ENCODE results near the gene SLC31A1.
"Not testable (repeated sequence)": the region's sequence is repeated elsewhere in the genome, so short reads cannot be mapped to it uniquely, and the experiment has no call there.

Gene SLC31A1

DNA sequence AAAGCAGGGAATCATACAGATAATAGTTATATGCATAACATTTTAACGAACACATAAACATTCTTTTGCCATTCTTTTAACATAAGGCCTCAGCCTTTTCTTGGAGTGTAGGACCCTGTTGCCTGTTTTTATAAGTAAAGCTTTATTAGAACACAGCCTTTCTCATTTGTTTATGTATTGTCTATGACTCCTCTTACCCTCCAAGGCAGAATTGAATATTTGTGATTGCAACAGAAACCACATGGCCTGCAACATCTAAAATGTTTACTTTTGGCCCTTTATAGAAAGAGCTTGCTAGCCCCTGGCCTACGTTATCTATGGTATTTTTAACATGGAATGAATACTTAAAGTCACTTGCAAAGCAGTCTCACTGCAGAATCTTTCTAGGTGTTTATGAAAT lies 2.6 kb downstream of the SLC31A1 start:
- TF ChIP-seq EZH2phosphoT487 (IDR thresholded peaks at IDR 0.05; ENCODE audit: low read depth): no peak
- TF ChIP-seq, protein P1, sequence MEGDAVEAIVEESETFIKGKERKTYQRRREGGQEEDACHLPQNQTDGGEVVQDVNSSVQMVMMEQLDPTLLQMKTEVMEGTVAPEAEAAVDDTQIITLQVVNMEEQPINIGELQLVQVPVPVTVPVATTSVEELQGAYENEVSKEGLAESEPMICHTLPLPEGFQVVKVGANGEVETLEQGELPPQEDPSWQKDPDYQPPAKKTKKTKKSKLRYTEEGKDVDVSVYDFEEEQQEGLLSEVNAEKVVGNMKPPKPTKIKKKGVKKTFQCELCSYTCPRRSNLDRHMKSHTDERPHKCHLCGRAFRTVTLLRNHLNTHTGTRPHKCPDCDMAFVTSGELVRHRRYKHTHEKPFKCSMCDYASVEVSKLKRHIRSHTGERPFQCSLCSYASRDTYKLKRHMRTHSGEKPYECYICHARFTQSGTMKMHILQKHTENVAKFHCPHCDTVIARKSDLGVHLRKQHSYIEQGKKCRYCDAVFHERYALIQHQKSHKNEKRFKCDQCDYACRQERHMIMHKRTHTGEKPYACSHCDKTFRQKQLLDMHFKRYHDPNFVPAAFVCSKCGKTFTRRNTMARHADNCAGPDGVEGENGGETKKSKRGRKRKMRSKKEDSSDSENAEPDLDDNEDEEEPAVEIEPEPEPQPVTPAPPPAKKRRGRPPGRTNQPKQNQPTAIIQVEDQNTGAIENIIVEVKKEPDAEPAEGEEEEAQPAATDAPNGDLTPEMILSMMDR (IDR thresholded peaks at IDR 0.05; ENCODE audit: low read depth, low read length): no peak
- Histone ChIP-seq H3K27ac (ENCODE audit: low read length) (no peak overlapping the region), H3K27me3 (ENCODE audit: low read depth, low read length) (no peaks in the 10 kb centered on the region), H3K36me3 (replicated peaks; ENCODE audit: low read depth, low read length) (peaks cover 23% of the 10 kb centered on the region), H3K4me3 (ENCODE audit: low read length) (no peak overlapping the region), H2AFZ (ENCODE audit: low read depth, low read length) (no peak overlapping the region), H3K9me3 (ENCODE audit: insufficient read depth, low read length) (no peaks in the 10 kb centered on the region), H3K4me2 (ENCODE audit: low read length) (no peak overlapping the region), H4K20me1 (ENCODE audit: insufficient read depth, low read length) (peaks cover 11% of the 10 kb centered on the region), H3K9ac (ENCODE audit: low read length) (no peak overlapping the region), H3K4me1 (ENCODE audit: low read length) (peaks cover 35% of the 10 kb centered on the region), H3K79me2 (ENCODE audit: low read length) (peaks cover 36% of the 10 kb centered on the region)

DNA sequence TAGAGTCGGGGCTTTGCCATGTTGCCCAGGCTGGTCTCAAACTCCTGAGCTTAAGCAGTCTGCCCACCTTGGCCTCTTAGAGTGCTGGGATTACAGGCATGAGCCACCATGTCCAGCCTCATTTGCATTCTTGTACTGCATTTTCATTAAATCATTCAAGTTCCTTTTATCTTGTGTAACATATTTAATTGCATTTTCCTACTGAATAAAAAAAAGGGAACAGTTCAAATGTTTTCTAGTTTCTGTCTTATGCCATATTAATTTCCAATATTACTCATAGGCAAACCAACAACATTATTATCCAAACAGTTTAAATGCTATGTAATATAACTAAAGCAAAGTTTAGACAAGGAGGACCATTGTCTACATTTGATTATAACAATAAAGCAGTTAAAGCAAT lies 6.1 kb downstream of the SLC31A1 start:
- peaks cover 7% of the 10 kb centered on the region for H4K20me1 ChIP-seq (ENCODE audit: insufficient read depth, low read length)
- H3K79me2 ChIP-seq (ENCODE audit: low read length): peaks cover 14% of the 10 kb centered on the region
- H3K4me3 ChIP-seq (ENCODE audit: low read length): no peak overlapping the region
- no peak overlapping the region for H2AFZ ChIP-seq (ENCODE audit: low read depth, low read length)
- no peak overlapping the region for H3K9ac ChIP-seq (ENCODE audit: low read length)
- H3K36me3 ChIP-seq (replicated peaks; ENCODE audit: low read depth, low read length): peaks cover 25% of the 10 kb centered on the region
- H3K9me3 ChIP-seq (ENCODE audit: insufficient read depth, low read length): no peaks in the 10 kb centered on the region
- no peak overlapping the region for H3K27ac ChIP-seq (ENCODE audit: low read length)
- no peak overlapping the region for H3K4me2 ChIP-seq (ENCODE audit: low read length)
- peaks cover 27% of the 10 kb centered on the region for H3K4me1 ChIP-seq (ENCODE audit: low read length)
- H3K27me3 ChIP-seq (ENCODE audit: low read depth, low read length): no peaks in the 10 kb centered on the region
- TF ChIP-seq, protein P1 (IDR thresholded peaks at IDR 0.05; ENCODE audit: low read depth, low read length): no peak
- TF ChIP-seq EZH2phosphoT487 (IDR thresholded peaks at IDR 0.05; ENCODE audit: low read depth): no peak

DNA sequence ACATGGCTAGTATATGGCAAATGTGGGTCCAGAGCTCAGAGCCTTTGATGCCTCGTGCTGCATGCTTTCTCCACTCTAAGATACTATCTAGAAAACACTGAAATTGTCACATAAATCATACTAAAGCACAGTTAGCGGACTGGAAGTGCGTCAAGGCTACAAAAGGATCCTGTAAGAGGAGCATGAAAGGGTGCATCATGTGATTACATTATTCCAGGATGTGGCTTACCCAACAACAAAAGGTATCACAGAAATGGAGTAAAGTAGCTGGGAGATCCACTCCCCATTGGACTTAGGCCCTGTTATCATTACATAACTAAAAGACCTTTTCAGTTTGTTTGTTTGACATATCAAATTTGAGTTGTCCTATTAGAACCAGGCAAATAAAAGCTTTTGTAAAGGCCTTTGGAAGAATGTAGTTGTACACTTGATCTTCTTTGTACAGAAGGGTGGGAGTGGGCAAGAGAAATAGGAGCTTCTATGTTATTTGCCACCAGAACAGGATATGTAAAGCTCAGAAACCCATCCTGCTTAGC lies 6.9 kb downstream of the SLC31A1 start:
- Histone ChIP-seq H3K9me3 (ENCODE audit: insufficient read depth, low read length) (no peaks in the 10 kb centered on the region), H3K4me2 (ENCODE audit: low read length) (no peak overlapping the region), H3K4me3 (ENCODE audit: low read length) (no peak overlapping the region), H4K20me1 (ENCODE audit: insufficient read depth, low read length) (peaks cover 12% of the 10 kb centered on the region), H3K9ac (ENCODE audit: low read length) (no peak overlapping the region), H3K36me3 (replicated peaks; ENCODE audit: low read depth, low read length) (peaks cover 25% of the 10 kb centered on the region), H3K27me3 (ENCODE audit: low read depth, low read length) (no peaks in the 10 kb centered on the region), H3K4me1 (ENCODE audit: low read length) (peaks cover 28% of the 10 kb centered on the region), H3K79me2 (ENCODE audit: low read length) (peaks cover 8% of the 10 kb centered on the region; the same call in 1 of the 2 replicates), H3K27ac (ENCODE audit: low read length) (no peak overlapping the region), H2AFZ (ENCODE audit: low read depth, low read length) (no peak overlapping the region)
- TF ChIP-seq, protein P1 (IDR thresholded peaks at IDR 0.05; ENCODE audit: low read depth, low read length): no peak
- no peak for TF ChIP-seq EZH2phosphoT487 (IDR thresholded peaks at IDR 0.05; ENCODE audit: low read depth)

DNA sequence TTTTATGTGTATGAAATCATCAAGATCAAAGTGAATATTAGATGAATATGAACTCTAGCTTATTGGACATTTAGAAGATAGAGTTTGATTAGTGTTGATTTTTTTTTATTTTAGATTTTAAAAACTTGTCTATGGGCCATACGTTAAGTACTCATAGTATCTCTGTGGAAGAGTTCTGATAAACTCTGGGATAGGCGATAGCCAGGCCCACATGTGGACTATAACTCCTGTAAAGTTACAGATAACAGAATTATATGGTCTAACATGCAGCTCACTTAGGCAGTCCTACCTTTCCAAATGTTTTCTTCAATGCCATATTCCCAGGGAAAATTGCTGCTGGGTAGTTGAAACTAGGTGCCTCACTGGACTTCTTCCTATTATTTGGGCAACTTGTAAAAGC lies 10.4 kb downstream of the SLC31A1 start:
- Histone ChIP-seq H3K9ac (ENCODE audit: low read length) (no peak overlapping the region), H3K4me3 (ENCODE audit: low read length) (no peak overlapping the region), H3K4me2 (ENCODE audit: low read length) (no peak overlapping the region), H3K27ac (ENCODE audit: low read length) (no peak overlapping the region), H4K20me1 (ENCODE audit: insufficient read depth, low read length) (peaks cover 23% of the 10 kb centered on the region), H3K9me3 (ENCODE audit: insufficient read depth, low read length) (no peaks in the 10 kb centered on the region), H3K4me1 (ENCODE audit: low read length) (peaks cover 30% of the 10 kb centered on the region), H3K36me3 (replicated peaks; ENCODE audit: low read depth, low read length) (peaks cover 8% of the 10 kb centered on the region), H3K27me3 (ENCODE audit: low read depth, low read length) (no peaks in the 10 kb centered on the region), H3K79me2 (ENCODE audit: low read length) (peaks cover 9% of the 10 kb centered on the region; the same call in 1 of the 2 replicates), H2AFZ (ENCODE audit: low read depth, low read length) (no peak overlapping the region)
- TF ChIP-seq EZH2phosphoT487 (IDR thresholded peaks at IDR 0.05; ENCODE audit: low read depth): no peak
- TF ChIP-seq, protein P1 (IDR thresholded peaks at IDR 0.05; ENCODE audit: low read depth, low read length): no peak

DNA sequence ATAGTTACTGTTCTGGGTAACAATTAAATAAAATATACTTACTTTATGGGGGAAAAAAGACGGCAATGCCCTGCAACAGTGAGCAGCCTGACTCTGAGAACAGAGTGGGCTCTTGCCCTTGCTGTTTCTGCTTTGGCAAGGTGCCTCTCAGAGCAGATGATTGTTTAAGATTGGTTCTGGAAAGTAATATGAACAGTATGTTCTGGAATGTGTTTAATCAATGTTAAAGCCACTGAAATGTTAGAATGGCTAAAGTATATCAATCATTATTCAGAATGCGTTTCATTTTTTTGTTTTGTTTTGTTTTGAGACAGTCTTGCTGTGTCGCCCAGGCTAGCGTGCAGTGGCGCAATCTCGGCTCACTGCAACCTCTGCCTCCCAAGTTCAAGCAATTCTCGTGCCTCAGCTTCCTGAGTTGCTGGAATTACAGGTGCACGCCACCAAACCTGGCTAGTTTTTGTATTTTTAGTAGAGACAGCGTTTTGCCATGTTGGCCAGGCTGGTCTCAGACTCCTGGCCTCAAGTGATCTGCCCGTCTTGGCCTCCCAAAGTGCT lies 14.4 kb downstream of the SLC31A1 start:
- H3K27ac ChIP-seq (ENCODE audit: low read length); H3K9me3 ChIP-seq (ENCODE audit: insufficient read depth, low read length); H3K4me2 ChIP-seq (ENCODE audit: low read length); H3K27me3 ChIP-seq (ENCODE audit: low read depth, low read length); H3K36me3 ChIP-seq (replicated peaks; ENCODE audit: low read depth, low read length); H3K9ac ChIP-seq (ENCODE audit: low read length); H2AFZ ChIP-seq (ENCODE audit: low read depth, low read length); H3K4me3 ChIP-seq (ENCODE audit: low read length); H3K79me2 ChIP-seq (ENCODE audit: low read length): not testable (repeated sequence)
- H4K20me1 ChIP-seq (ENCODE audit: insufficient read depth, low read length): peaks cover 15% of the 10 kb centered on the region
- peaks cover 18% of the 10 kb centered on the region for H3K4me1 ChIP-seq (ENCODE audit: low read length)

All from OCI-LY3 (cell line).